K562 (cell line): ENCODE measurements around the gene ACOT7. TPM values are rescaled to one million over a fixed set of nuclear protein-coding genes. Genes with fewer than 3 reads are reported as not detected.

Experiments used
- ATAC-seq: fragments of 200-7000 bp; cut with Tn5 transposase; 3 replicates; pipeline ENCODE4 v1.9.1; 2020; ENCODE audit warnings: moderate library complexity
- BruUV-seq: library from RNA; stranded (reverse); fragments of 400-500 nt; replicated peaks from 2 replicates; lab custom pipeline; 2021; lab: Mats Ljungman, UMichigan
- CTCF ChIA-PET: fragments of 300-600 bp; formaldehyde crosslinking; extraction: SDS; loops from one replicate; lab custom pipeline; 2021; ENCODE audit warnings: low intra/inter-chr PET ratio; lab: Yijun Ruan, JAX
- POLR2A ChIA-PET: fragments of 300-600, 350-650 bp; sonication (Branson Sonifier 250); formaldehyde crosslinking; extraction: SDS; loops from one replicate; lab custom pipeline; 2021; ENCODE audit warnings: antibody characterized with exemption, inconsistent platforms; lab: Yijun Ruan, JAX
- DNase-seq, 4 experiments: peaks; one replicate each; pipeline versions ENCODE4 v3.0.0 to v3.0.0-alpha.2; 2011 to 2018; ENCODE audit warnings: low spot score in 3 of 4, mixed read lengths in 3 of 4; ENCODE audit errors: extremely low read depth in 1 of 4
- FAIRE-seq: peaks from 2 replicates; lab custom pipeline; 2011; peaks lifted over from hg19 to GRCh38; lab: Jason Lieb, UNC
- H2AFZ ChIP-seq: 2 replicates; pipeline ENCODE4 v1.6.0; 2011; ENCODE audit warnings: low read depth, low read length, control low read depth, inconsistent platforms
- H3K27ac ChIP-seq: fragments of 200-600 bp; 3 replicates; pipeline ENCODE4 v1.8.0; 2011; ENCODE audit warnings: low read depth, mild to moderate bottlenecking, control low read depth, inconsistent platforms, low read length, moderate library complexity, mixed read lengths; ENCODE audit errors: extremely low read depth
- H3K27me3 ChIP-seq, 2 experiments: fragments of 300-600 bp in 1 of 2; 2 replicates in 1 of 2; 3 replicates in 1 of 2; pipeline versions ENCODE4 v1.6.0 to v1.8.0; 2011; ENCODE audit warnings: inconsistent platforms in 2 of 2, low read length in 2 of 2, mild to moderate bottlenecking in 1 of 2, mixed read lengths in 1 of 2, moderate library complexity in 1 of 2; ENCODE audit not compliant: control insufficient read depth in 2 of 2, insufficient read depth in 2 of 2
- H3K36me3 ChIP-seq: fragments of 300-600 bp; 3 replicates; pipeline ENCODE4 v1.8.0; 2011; ENCODE audit warnings: mild to moderate bottlenecking, low read length, inconsistent platforms; ENCODE audit not compliant: control insufficient read depth, insufficient read depth
- H3K4me1 ChIP-seq, 2 experiments: fragments of 200-600 bp in 1 of 2; replicated peaks in 1 of 2; 2 replicates in 1 of 2; 3 replicates in 1 of 2; pipeline versions ENCODE4 v1.5.1 to v1.8.0; 2011; ENCODE audit warnings: inconsistent platforms in 2 of 2, low read length in 2 of 2, mild to moderate bottlenecking in 1 of 2, mixed read lengths in 1 of 2, moderate library complexity in 1 of 2; ENCODE audit not compliant: control insufficient read depth in 2 of 2, insufficient read depth in 2 of 2
- H3K4me2 ChIP-seq: 2 replicates; pipeline ENCODE4 v1.6.1; 2011; ENCODE audit warnings: low read length, control low read depth, inconsistent platforms, mixed read lengths; ENCODE audit not compliant: insufficient read depth
- H3K4me3 ChIP-seq: fragments of 200-600 bp; sonication (generic), shearing (Covaris generic); 2 replicates; pipeline ENCODE4 v1.5.1; 2016; ENCODE audit warnings: control low read depth, inconsistent platforms
- H3K79me2 ChIP-seq: fragments of 200-600 bp; 3 replicates; pipeline ENCODE4 v1.8.0; 2011; ENCODE audit warnings: low read length, inconsistent platforms; ENCODE audit not compliant: control insufficient read depth, insufficient read depth
- H3K9ac ChIP-seq, 2 experiments: 2 replicates each; pipeline versions ENCODE4 v1.6.0 to v1.6.1; 2011; ENCODE audit warnings: low read depth in 2 of 2, low read length in 2 of 2, control low read depth in 1 of 2, inconsistent platforms in 1 of 2, mild to moderate bottlenecking in 1 of 2, mixed read lengths in 1 of 2; ENCODE audit not compliant: insufficient read depth in 1 of 2
- H3K9me1 ChIP-seq: one replicate; pipeline ENCODE4 v1.6.0; 2011; ENCODE audit warnings: inconsistent platforms, mild to moderate bottlenecking, low read length, moderate library complexity; ENCODE audit not compliant: control insufficient read depth, insufficient read depth
- H3K9me3 ChIP-seq: replicated peaks from 2 replicates; pipeline ENCODE4 v1.5.1; 2011; ENCODE audit warnings: low read depth, low read length, inconsistent platforms; ENCODE audit not compliant: control insufficient read depth, insufficient read depth
- H4K20me1 ChIP-seq: replicated peaks from 2 replicates; pipeline ENCODE4 v1.6.1; 2011; ENCODE audit warnings: low read length, inconsistent platforms, mixed read lengths; ENCODE audit not compliant: control insufficient read depth, insufficient read depth
- CBFA2T3 ChIP-seq: fragments of 450-650 bp; IDR thresholded peaks from 2 replicates; pipeline ENCODE4 v1.6.1; 2017
- FOXK2 ChIP-seq, 2 experiments: fragments of 450-650 bp; IDR thresholded peaks in 1 of 2; conservative IDR thresholded peaks in 1 of 2; 2 replicates each; pipeline ENCODE4 v1.6.1; 2016; ENCODE audit warnings: low read depth in 2 of 2, mild to moderate bottlenecking in 1 of 2
- HES1 ChIP-seq: fragments of 450-650 bp; IDR thresholded peaks from 2 replicates; pipeline ENCODE4 v1.6.1; 2016; ENCODE audit warnings: low read depth, mild to moderate bottlenecking, moderate library complexity
- IFI16 ChIP-seq: fragments of 250-450 bp; sonication (Bioruptor Pico); IDR thresholded peaks from 2 replicates; pipeline ENCODE4 v2.1.2; 2022; ENCODE audit warnings: mild to moderate bottlenecking, inconsistent platforms
- ILF3 ChIP-seq: fragments of 450-650 bp; IDR thresholded peaks from 2 replicates; pipeline ENCODE4 v1.6.1; 2018; ENCODE audit warnings: antibody characterized with exemption, mild to moderate bottlenecking, moderate library complexity, borderline replicate concordance
- MTA1 ChIP-seq: fragments of 450-650 bp; IDR thresholded peaks from 2 replicates; pipeline ENCODE4 v1.6.1; 2017; ENCODE audit warnings: borderline replicate concordance
- NFATC3 ChIP-seq: fragments of 450-650 bp; IDR thresholded peaks from 2 replicates; pipeline ENCODE4 v1.6.1; 2017; ENCODE audit warnings: mild to moderate bottlenecking
- NR2F6 ChIP-seq: fragments of 450-650 bp; formaldehyde crosslinking; IDR thresholded peaks from 2 replicates; pipeline ENCODE4 v1.4.0; 2020; ENCODE audit warnings: mild to moderate bottlenecking
- ZNF224 ChIP-seq: sonication (generic); formaldehyde crosslinking; IDR thresholded peaks from 2 replicates; pipeline ENCODE4 v1.8.0; 2022; ENCODE audit warnings: mild to moderate bottlenecking, missing genetic modification reagents
- ZNF75A ChIP-seq: fragments of 450-650 bp; formaldehyde crosslinking; IDR thresholded peaks from 2 replicates; pipeline ENCODE4 v1.4.0; 2020; ENCODE audit warnings: mild to moderate bottlenecking
- WGBS: fragments of 100-300 bp; shearing (Covaris generic); methylation state at CpG from one replicate; pipeline ENCODE4 v1.1.6; 2016; ENCODE audit warnings: low coverage, mixed read lengths; ENCODE audit not compliant: insufficient coverage; ENCODE audit errors: missing lambda C conversion rate; 5-methylcytosine and 5-hydroxymethylcytosine counted together
- in situ Hi-C: fragments of 300-500 bp; cut with MboI; formaldehyde crosslinking; loops from 4 replicates; pipeline ENCODE4 v1.15.0; 2018; ENCODE audit warnings: inconsistent platforms, mixed read lengths
- intact Hi-C: fragments of 100-400 bp; cut with micrococcal nuclease; formaldehyde crosslinking; loops from 2 replicates; pipeline ENCODE4 v1.14.2; 2022
- polyA plus RNA-seq, 8 experiments: library from polyadenylated mRNA; depleted of rRNA in 4 of 8; stranded (reverse) in 5 of 8; unstranded in 3 of 8; fragments of >200 nt; fragmentation: Nextera tagmentation in 2 of 8; fragmentation: Illumina TruSeq in 1 of 8; extraction: Ambion mirVana in 2 of 8; extraction: Trizol in 1 of 8; gene quantifications; 2 replicates each; pipeline versions ENCODE4 v1.2.1 to v1.2.3, GENCODE V29; 2011 to 2014; ENCODE audit warnings: inconsistent platforms in 1 of 8, missing spikeins in 1 of 8
- total RNA-seq, 7 experiments: library from RNA; depleted of rRNA in 6 of 7; stranded (reverse); fragments of >200 nt in 6 of 7; fragmentation: Illumina TruSeq in 2 of 7; extraction: Trizol in 2 of 7; gene quantifications; 2 replicates each; pipeline versions ENCODE4 v1.2.1 to v1.2.3, GENCODE V29; 2011 to 2021; ENCODE audit warnings: low replicate concordance in 1 of 7
- TF ChIP-seq, protein P1 (sequence below): fragments of 450-650 bp; formaldehyde crosslinking; IDR thresholded peaks from 2 replicates; pipeline ENCODE4 v1.4.0; 2020; ENCODE audit warnings: mild to moderate bottlenecking, moderate library complexity

The ACOT7 gene
- total and polyA plus RNA-seq, 9 of the 15 experiments (the other 6 are each of a cell fraction or from before 2014, with no cell fraction given): 7.0 to 92.6 (median 37.2) TPM

- ATAC-seq (no peak), FAIRE-seq (no peak), DNase-seq (no peak)
- no TSS peak for BruUV-seq
- ChIA-PET POLR2A (interaction anchor here (0.6 to 1.2 kb wide), 2 partner anchors 51 to 196 kb away, joined by 3 to 4 read pairs; no protein-coding TSS in a partner anchor), CTCF (no interaction called here)
- intact Hi-C loops (no loop called here), in situ Hi-C loops (no loop called here)
- TF ChIP-seq IFI16 (CRISPR knock-in tag): no peak
- Histone ChIP-seq H2AFZ (no peak overlapping the region), H3K9me1 (no peaks in the 10 kb centered on the region), H3K4me3 (no peak overlapping the region), H3K9me3 (no peaks in the 10 kb centered on the region), H3K79me2 (no peaks in the 10 kb centered on the region), H3K27ac (no peak overlapping the region), H3K4me1 (peaks cover 0 to 10% of the 10 kb centered on the region in 2 experiments; a peak in 1 of 5 replicates), H4K20me1 (peaks cover 11% of the 10 kb centered on the region), H3K27me3 (no peaks in the 10 kb centered on the region), H3K36me3 (peaks cover under 1% of the 10 kb centered on the region; the same call in 1 of the 3 replicates), H3K4me2 (no peak overlapping the region), H3K9ac (no peak overlapping the region; a peak in 1 of 4 replicates)
- 80% methylated on average over 14 of the region's 14 CpGs for WGBS
These were observed 105.5 kb downstream of the ACOT7 start for GRCh38 chr1:6288026-6288425.

DNA sequence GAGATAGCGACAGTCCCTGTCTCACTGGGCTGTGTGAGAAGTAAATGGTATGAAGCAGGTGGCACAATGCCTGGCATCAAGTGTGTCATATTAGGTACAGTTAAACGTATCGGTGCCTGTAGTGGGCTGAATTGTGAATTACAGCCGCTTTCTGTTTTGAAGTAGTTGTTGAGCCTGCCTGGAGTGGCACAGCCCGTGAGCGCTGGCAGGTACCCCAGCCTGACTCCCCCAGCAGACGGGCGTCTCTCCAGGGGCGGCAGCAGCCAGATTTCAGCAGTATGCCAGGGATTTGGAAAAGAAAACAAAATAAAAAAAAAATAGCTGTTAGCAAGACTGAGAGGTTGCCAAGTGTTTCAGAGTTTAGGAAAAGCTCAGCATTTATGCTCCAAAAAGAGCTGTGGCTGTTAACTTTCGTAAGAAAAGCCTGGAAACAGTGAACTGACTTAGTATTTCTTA lies 106.1 kb downstream of the ACOT7 start:
- in situ Hi-C loops: no loop called here
- Histone ChIP-seq H3K9me3 (no peaks in the 10 kb centered on the region), H4K20me1 (peaks cover 11% of the 10 kb centered on the region), H3K9ac (no peak overlapping the region; a peak in 1 of 4 replicates), H3K4me2 (no peak overlapping the region), H3K27ac (no peak overlapping the region), H3K4me1 (peaks cover 0 to 11% of the 10 kb centered on the region in 2 experiments; a peak in 1 of 5 replicates), H2AFZ (no peak overlapping the region), H3K27me3 (no peaks in the 10 kb centered on the region; a peak in 1 of 5 replicates), H3K36me3 (no peaks in the 10 kb centered on the region), H3K9me1 (no peaks in the 10 kb centered on the region), H3K4me3 (no peak overlapping the region), H3K79me2 (no peaks in the 10 kb centered on the region)
- ATAC-seq (no peak), DNase-seq (no peak), FAIRE-seq (no peak)
- CTCF ChIA-PET: no interaction called here
- TF ChIP-seq ILF3 (no peak), MTA1 (no peak), NR2F6 (no peak), FOXK2 (conservative IDR thresholded peaks at IDR 0.05 in 1 of 2, IDR thresholded peaks at IDR 0.05 in 1 of 2; ENCODE audit: low read depth in 2 of 2) (no peak), CBFA2T3 (no peak), HES1 (no peak), NFATC3 (no peak), ZNF224 (no peak), ZNF75A (CRISPR knock-in tag) (no peak)
- TF ChIP-seq, protein P1, sequence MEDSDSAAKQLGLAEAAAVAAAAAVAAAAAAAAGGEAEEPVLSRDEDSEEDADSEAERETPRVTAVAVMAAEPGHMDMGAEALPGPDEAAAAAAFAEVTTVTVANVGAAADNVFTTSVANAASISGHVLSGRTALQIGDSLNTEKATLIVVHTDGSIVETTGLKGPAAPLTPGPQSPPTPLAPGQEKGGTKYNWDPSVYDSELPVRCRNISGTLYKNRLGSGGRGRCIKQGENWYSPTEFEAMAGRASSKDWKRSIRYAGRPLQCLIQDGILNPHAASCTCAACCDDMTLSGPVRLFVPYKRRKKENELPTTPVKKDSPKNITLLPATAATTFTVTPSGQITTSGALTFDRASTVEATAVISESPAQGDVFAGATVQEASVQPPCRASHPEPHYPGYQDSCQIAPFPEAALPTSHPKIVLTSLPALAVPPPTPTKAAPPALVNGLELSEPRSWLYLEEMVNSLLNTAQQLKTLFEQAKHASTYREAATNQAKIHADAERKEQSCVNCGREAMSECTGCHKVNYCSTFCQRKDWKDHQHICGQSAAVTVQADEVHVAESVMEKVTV: no peak
- intact Hi-C loops: no loop called here
- no TSS peak for BruUV-seq
- WGBS: 80% methylated on average over 10 of the region's 10 CpGs
- POLR2A ChIA-PET: interaction anchor here (0.6 to 1.2 kb wide), 2 partner anchors 50 to 197 kb away, joined by 3 to 4 read pairs; no protein-coding TSS in a partner anchor
